Gastrocnemius medialis (tissue), 4 donors: Measurements from ENCODE around the gene DMBT1. TPM values are rescaled to one million over a fixed set of nuclear protein-coding genes. Genes with fewer than 3 reads are reported as not detected.

Experiments used
- ATAC-seq, 2 donors: fragments of 150-250 bp; one replicate each; pipeline ENCODE4 v1.9.1; 2016
- DNase-seq, 2 donors: peaks; one replicate each; pipeline ENCODE4 v3.0.0-alpha.2; 2019
- H3K27ac ChIP-seq, 4 donors: fragments of 200-600 bp; sonication (generic); 1 replicate in 1 of 4; 2 replicates in 3 of 4; pipeline ENCODE4 v1.5.1; 2016 to 2018; ENCODE audit warnings: mild to moderate bottlenecking in 2 of 4, moderate library complexity in 1 of 4
- H3K27me3 ChIP-seq, 3 donors: fragments of 200-600 bp; sonication (generic) in 2 of 3; 1 replicate in 1 of 3; 2 replicates in 2 of 3; pipeline versions ENCODE4 v1.5.1 to v1.6.0; 2016 to 2019; ENCODE audit warnings: mild to moderate bottlenecking in 1 of 3, moderate library complexity in 1 of 3
- H3K36me3 ChIP-seq, 2 donors: fragments of 200-600 bp; sonication (generic) in 1 of 2; one replicate each; pipeline ENCODE4 v1.5.1; 2017 to 2018
- H3K4me1 ChIP-seq, 2 donors: fragments of 200-600 bp; sonication (generic) in 1 of 2; one replicate each; pipeline ENCODE4 v1.5.1; 2016 to 2017; ENCODE audit warnings: mild to moderate bottlenecking in 2 of 2
- H3K4me3 ChIP-seq, 4 donors: fragments of 200-600 bp; sonication (generic) in 3 of 4; 1 replicate in 1 of 4; 2 replicates in 3 of 4; pipeline ENCODE4 v1.5.1; 2016 to 2019; ENCODE audit warnings: mild to moderate bottlenecking in 2 of 4
- H3K9me3 ChIP-seq, 3 donors: fragments of 200-600 bp; sonication (generic) in 2 of 3; 1 replicate in 1 of 3; 2 replicates in 2 of 3; pipeline ENCODE4 v1.5.1; 2016 to 2019
- POLR2A ChIP-seq, 2 donors: fragments of 450-650 bp; IDR thresholded peaks; one replicate each; pipeline ENCODE4 v1.6.1; 2017; ENCODE audit warnings: antibody characterized with exemption in 2 of 2, mild to moderate bottlenecking in 2 of 2, moderate library complexity in 2 of 2
- in situ Hi-C, 4 donors: fragments of 200-750 bp; cut with MboI; loops; one replicate each; pipeline versions ENCODE4 v1.15.0 to v1.8.0; 2017; ENCODE audit warnings: low sequenced_read_pairs in 4 of 4
- intact Hi-C: fragments of 100-400 bp; cut with DNase I; formaldehyde crosslinking; loops from one replicate; pipeline ENCODE4 v1.15.1; 2023; ENCODE audit warnings: low total_unique reads
- total RNA-seq, 4 donors: library from RNA; depleted of rRNA; stranded (reverse); fragments of >200 nt; gene quantifications; one replicate each; pipeline versions ENCODE4 v1.1.0 to v1.2.3, GENCODE V29; 2016
- TF ChIP-seq, protein P1 (sequence below), 5 experiments: fragments of 450-650 bp in 3 of 5; fragments of 200-600 bp in 2 of 5; sonication (generic) in 2 of 5; IDR thresholded peaks in 4 of 5; conservative IDR thresholded peaks in 1 of 5; 1 replicate in 4 of 5; 2 replicates in 1 of 5; pipeline ENCODE4 v1.5.1; 2016 to 2019; ENCODE audit warnings: antibody characterized with exemption in 5 of 5, mild to moderate bottlenecking in 3 of 5, moderate library complexity in 3 of 5

Gene DMBT1
- total RNA-seq, 4 donors from 2014 or later: 0.32 TPM; not detected in 3

DNA sequence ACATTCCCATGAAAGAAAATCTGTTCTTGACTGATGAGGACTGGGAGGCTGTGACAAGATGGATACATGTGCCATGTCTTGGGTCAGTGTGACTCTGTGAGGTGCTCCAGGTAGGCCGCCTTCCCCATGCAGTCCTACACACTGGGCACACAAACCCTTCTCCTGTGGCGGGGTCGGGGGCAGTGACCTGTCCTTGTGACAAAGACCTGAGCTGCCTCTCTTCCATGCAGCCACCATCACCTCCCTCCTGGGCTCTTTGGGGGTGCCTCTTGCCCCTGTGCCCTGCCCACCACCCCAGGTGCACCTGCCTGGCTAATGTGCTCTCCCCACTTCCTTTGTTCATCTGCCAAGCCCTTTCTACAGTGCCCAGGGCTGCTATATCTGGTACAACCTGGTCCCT, 35.7 kb upstream of the DMBT1 start:
- no peak for TF ChIP-seq POLR2A (IDR thresholded peaks at IDR 0.05)
- TF ChIP-seq, protein P1, sequence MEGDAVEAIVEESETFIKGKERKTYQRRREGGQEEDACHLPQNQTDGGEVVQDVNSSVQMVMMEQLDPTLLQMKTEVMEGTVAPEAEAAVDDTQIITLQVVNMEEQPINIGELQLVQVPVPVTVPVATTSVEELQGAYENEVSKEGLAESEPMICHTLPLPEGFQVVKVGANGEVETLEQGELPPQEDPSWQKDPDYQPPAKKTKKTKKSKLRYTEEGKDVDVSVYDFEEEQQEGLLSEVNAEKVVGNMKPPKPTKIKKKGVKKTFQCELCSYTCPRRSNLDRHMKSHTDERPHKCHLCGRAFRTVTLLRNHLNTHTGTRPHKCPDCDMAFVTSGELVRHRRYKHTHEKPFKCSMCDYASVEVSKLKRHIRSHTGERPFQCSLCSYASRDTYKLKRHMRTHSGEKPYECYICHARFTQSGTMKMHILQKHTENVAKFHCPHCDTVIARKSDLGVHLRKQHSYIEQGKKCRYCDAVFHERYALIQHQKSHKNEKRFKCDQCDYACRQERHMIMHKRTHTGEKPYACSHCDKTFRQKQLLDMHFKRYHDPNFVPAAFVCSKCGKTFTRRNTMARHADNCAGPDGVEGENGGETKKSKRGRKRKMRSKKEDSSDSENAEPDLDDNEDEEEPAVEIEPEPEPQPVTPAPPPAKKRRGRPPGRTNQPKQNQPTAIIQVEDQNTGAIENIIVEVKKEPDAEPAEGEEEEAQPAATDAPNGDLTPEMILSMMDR (IDR thresholded peaks at IDR 0.05 in 4 of 5, conservative IDR thresholded peaks at IDR 0.05 in 1 of 5): no peak
- peaks cover 0 to 5% of the 10 kb centered on the region in 2 donors for H3K4me1 ChIP-seq
- H3K27ac ChIP-seq: no peak overlapping the region
- no peak for DNase-seq
- no peaks in the 10 kb centered on the region for H3K36me3 ChIP-seq
- in situ Hi-C loops: no loop called here
- H3K9me3 ChIP-seq: no peaks in the 10 kb centered on the region
- intact Hi-C loops: no loop called here
- no peak for ATAC-seq
- no peak overlapping the region for H3K4me3 ChIP-seq
- no peaks in the 10 kb centered on the region for H3K27me3 ChIP-seq

DNA sequence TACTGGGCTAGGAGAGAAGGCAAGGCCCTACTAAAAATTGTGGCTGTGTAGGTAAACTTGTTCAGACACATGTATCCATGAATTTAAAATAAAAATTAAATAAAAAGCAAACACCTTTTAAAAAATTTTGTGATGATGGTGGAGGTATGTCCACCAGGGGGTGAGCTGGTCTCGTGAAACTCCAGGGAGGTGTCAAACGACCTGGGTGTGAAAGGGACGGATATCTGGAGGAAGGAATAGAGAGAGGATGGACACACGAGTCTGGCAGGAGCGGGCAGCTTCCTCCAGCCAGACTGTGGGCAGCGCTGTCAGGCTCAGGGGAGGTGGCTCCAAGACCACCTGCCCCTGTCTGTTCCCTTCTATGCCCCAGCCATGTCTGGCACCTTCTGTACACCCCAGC, 34.8 kb upstream of the DMBT1 start:
- DNase-seq: no peak
- in situ Hi-C loops (no loop called here), intact Hi-C loops (no loop called here)
- Histone ChIP-seq H3K36me3 (no peaks in the 10 kb centered on the region), H3K4me1 (peaks cover 0 to 7% of the 10 kb centered on the region in 2 donors), H3K27ac (no peak overlapping the region), H3K9me3 (no peaks in the 10 kb centered on the region), H3K27me3 (no peaks in the 10 kb centered on the region), H3K4me3 (no peak overlapping the region)
- ATAC-seq: no peak
- TF ChIP-seq POLR2A (IDR thresholded peaks at IDR 0.05): no peak
- TF ChIP-seq, protein P1 (IDR thresholded peaks at IDR 0.05 in 4 of 5, conservative IDR thresholded peaks at IDR 0.05 in 1 of 5): peak in 1 of 5 experiments; percentile 17

DNA sequence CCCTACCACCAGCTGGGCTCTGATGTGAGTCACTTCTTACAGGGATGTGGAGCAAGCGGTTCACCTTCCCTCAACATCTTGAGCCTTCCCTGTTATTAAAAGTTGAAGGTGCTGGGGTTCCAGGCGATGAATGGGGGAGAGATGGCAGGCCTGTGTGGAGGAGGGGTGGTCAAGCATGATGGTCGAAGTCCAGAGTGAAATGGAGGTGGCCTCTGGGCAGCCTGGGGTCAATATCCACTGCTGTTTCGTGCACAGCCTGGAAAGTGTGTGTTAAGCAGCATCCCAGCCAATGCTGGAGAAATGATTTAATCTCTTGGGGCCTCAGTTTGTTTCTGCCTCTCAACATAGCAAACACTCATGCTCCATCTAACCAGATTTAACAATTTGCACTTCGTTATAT, 33.7 kb upstream of the DMBT1 start:
- no peaks in the 10 kb centered on the region for H3K9me3 ChIP-seq
- intact Hi-C loops: no loop called here
- no peaks in the 10 kb centered on the region for H3K36me3 ChIP-seq
- TF ChIP-seq, protein P1 (IDR thresholded peaks at IDR 0.05 in 4 of 5, conservative IDR thresholded peaks at IDR 0.05 in 1 of 5): no peak
- TF ChIP-seq POLR2A (IDR thresholded peaks at IDR 0.05): no peak
- in situ Hi-C loops: no loop called here
- ATAC-seq (no peak), DNase-seq (no peak)
- no peak overlapping the region for H3K4me3 ChIP-seq
- no peak overlapping the region for H3K27ac ChIP-seq
- H3K27me3 ChIP-seq: no peaks in the 10 kb centered on the region
- peaks cover 0 to 7% of the 10 kb centered on the region in 2 donors for H3K4me1 ChIP-seq

DNA sequence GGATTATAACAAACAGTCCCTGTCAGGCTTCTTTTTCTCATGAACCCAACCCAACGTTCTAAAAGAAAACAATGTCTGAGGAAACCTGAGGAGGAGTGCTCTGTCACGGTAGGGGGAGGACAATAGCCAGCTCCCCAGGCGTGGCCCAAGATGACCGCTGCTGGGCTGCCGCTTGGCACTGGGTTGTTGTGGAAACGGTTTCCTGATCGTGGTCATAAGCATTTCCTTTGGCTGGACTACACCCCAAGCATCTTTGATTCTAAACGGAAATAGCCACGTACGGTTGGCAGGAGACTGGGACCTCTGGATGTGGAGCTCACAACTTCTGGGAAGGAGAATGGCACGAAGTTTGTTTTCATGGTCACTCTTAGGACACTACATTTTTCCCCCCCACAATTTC, 30.4 kb upstream of the DMBT1 start:
- Histone ChIP-seq H3K4me1 (peaks cover 0 to 7% of the 10 kb centered on the region in 2 donors), H3K27ac (peak overlapping the region in 1 of 4 donors; percentile 18), H3K4me3 (no peak overlapping the region), H3K27me3 (no peaks in the 10 kb centered on the region), H3K36me3 (no peaks in the 10 kb centered on the region), H3K9me3 (no peaks in the 10 kb centered on the region)
- intact Hi-C loops: no loop called here
- ATAC-seq: peak; percentile 39
- DNase-seq: no peak
- TF ChIP-seq, protein P1 (IDR thresholded peaks at IDR 0.05 in 4 of 5, conservative IDR thresholded peaks at IDR 0.05 in 1 of 5): no peak
- no peak for TF ChIP-seq POLR2A (IDR thresholded peaks at IDR 0.05)
- in situ Hi-C loops: no loop called here

DNA sequence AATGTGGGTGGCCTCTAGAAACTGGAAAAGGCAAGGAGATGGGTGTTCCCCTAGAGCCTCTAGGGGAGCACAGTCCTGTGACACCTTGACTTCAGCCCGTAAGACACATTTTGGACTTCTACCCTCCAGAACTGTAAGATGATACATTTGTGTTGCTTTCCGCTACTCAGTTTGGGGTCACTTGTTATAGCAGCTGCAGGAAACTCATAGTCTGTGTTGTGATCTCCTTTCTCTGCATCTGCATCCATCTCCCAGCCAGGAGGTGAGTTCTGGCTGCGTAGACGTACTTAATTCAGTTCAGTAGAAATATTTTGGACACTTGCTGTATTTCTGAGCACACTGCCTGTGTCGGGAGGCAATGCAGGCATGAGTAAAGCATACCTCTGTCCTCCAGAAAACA, 29.3 kb upstream of the DMBT1 start:
- DNase-seq: no peak
- no peak overlapping the region for H3K4me3 ChIP-seq
- peaks cover 0 to 7% of the 10 kb centered on the region in 2 donors for H3K4me1 ChIP-seq
- no peak overlapping the region for H3K27ac ChIP-seq
- in situ Hi-C loops (no loop called here), intact Hi-C loops (no loop called here)
- H3K27me3 ChIP-seq: no peaks in the 10 kb centered on the region
- ATAC-seq: no peak
- TF ChIP-seq, protein P1 (IDR thresholded peaks at IDR 0.05 in 4 of 5, conservative IDR thresholded peaks at IDR 0.05 in 1 of 5): no peak
- no peak for TF ChIP-seq POLR2A (IDR thresholded peaks at IDR 0.05)
- H3K36me3 ChIP-seq: no peaks in the 10 kb centered on the region
- no peaks in the 10 kb centered on the region for H3K9me3 ChIP-seq
